Esophagus mucosa (tissue), 1 donor: ENCODE measurements around the gene CYS1. TPM values are rescaled to one million over a fixed set of nuclear protein-coding genes. Genes with fewer than 3 reads are reported as not detected.
A peak's percentile ranks its signal among the peaks of the same experiment; 100 is the strongest.
"Not testable (repeated sequence)": the region's sequence is repeated elsewhere in the genome, so short reads cannot be mapped to it uniquely, and the experiment has no call there.

Source experiments
- ATAC-seq: fragments of 200-7000 bp; cut with Tn5 transposase; one replicate; pipeline ENCODE4 v1.9.1; 2020
- total RNA-seq: library from RNA; stranded (reverse); gene quantifications from one replicate; pipeline ENCODE4 v1.2.4, GENCODE V29; 2023
- donor health status: DM: yes; HTN: yes; CAD: no.

Gene CYS1
- total RNA-seq, 1 donor from 2014 or later = 0.52 TPM

DNA sequence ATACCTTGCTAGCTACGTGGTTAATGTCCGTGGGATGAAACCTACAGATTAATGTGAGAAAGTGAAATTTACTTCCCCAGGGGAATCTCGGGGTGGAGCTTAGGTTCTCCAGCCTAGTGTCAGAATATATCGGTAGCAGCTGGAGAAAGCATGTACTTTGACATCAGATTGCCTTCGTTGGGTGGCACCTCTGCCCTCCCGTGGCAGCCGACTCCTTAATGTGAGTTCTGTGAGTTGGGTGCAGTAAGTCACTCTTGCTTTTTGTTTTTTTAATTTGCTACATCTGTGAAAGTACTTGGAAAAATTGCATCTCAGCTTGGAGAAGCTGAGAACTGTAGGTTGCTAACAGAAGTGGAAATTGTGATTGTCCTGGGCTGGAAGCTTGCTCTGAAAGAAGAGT is 33.3 kb downstream of the CYS1 start:
- no peak for ATAC-seq

DNA sequence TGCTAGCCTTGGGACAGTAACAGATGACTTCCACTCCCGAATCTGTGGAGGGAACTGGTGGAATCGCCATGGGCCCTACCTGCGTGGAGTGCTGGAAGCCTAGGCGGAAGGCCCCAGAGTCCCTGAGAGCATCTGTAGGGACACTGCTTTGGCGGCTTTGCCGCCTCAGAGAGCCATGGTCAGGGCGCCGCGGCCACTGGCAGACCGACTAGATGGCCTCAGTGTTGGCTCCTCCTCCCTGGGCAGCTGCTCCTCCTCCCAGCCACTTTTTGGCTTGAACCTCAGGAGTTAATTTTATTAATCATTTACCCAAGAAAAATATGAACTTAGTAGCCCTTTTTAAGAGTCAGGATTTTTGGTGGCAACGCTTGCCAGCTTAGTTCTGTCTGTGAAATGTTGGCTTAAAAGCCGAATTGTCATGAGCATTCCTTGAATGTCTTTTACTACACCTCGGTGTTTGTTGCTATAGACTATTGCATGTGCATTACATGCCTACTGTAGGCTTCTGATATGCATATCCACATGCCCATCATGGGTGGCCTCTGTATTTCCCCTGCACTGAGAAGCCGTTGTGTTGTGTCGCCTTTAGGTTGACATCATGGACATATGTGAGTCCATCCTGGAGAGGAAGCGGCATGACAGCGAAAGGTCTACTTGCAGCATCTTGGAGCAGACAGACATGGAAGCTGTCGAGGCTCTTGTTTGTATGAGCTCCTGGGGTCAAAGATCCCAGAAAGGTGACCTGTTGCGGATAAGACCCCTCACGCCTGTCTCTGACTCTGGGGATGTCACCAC is 34.5 kb downstream of the CYS1 start:
- no peak for ATAC-seq

DNA sequence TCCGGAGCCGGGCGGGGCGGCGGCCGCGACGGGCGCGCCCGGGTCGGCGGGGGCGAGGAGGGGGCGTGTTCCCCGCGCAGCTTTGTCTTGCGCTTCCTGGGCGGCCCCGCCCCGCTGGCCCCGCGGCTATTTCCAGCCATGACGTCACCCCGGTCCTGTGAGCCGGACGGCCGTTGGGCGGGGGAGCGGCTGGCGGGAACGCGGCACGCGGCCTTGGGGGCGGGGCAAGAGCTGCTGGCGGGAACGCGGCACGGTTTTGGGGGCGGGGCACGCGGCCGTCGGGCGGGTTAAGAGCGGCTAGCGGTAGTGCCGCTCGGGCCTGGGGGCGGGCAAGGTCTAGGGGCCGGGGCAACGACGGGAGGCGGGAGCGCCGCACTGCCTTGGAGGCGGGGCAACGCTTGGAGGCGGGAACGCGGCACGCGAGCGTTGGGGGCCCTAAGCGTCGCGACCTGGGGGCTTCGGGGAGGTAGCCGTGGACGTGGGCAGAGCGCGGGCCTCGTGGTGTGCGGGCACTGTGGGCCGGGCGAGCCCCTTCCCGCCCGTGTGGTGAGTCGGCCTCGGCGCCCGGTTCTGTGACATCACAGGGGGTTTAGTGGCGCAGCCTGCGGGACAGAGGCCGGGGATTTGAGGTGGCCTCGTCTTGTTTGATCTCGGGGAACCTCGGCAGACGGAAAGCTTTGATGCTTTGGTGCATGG is 36.2 kb downstream of the CYS1 start:
- ATAC-seq = peak; percentile 82

DNA sequence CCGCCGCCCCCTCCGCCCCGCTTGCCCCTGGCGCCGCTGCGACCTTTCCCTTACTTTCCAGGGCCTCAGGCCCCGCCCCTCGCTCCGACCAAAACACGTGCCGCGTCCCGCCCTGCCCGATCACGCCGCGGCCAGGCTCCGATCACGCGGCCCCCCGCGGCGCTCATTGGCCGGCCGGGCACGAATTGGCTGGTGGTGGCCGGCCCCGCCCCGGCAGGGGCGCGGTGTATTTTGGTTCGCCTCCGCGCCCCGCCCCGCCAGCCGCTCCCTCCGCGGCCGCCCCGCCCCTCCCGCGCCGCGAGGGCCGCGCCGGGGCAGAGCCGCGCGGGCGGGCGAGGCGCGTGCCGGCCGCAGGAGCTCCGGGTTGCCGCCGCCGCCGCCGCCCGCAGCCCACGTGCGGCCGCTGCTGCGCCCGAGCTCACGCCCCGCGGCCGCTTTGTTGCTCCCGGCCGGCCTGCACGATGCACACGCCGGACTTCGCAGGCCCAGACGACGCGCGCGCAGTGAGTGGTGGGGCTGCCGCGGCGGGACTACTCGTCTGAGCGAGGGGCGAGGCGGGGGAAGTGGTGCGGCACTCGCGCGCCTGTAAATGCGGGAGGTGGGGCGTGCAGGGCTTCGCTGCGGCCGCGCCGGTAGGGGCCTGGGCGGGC is 36.8 kb downstream of the CYS1 start, which contains the start of gene KLF11:
TSS of gene KLF11 (plus strand) at position 295 of the 650 bp plus-strand sequence. CDS start at position 462, 167 bp downstream.
- ATAC-seq = peak; percentile 85

GRCh38 chr2:10042301-10043161 is 37.7 kb downstream of the CYS1 start:
- no peak for ATAC-seq

DNA sequence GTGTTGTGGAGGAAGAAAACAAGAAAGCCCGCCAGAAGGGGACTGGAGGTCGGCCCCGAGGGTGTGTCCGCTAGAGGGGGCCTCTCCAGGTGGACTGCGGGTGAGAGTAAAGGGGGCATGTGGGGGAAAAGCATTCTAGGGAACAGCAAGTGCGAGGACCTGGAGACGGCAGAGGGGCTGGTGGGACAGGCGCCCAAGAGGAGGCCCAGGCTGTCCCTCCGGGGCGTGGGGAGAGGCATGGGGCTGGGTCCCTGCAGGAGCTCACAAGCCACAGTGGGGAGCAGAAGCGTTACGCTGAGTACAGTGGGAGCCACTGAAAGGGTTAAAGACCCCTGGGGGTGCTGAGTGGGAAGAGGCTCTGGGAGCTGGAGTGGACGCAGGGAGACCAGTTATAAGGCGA is 38.5 kb downstream of the CYS1 start:
- ATAC-seq = no peak

GRCh38 chr2:10039658-10040410 is 40.4 kb downstream of the CYS1 start:
- ATAC-seq = no peak

GRCh38 chr2:10038716-10039115 is 41.5 kb downstream of the CYS1 start:
- no peak for ATAC-seq

DNA sequence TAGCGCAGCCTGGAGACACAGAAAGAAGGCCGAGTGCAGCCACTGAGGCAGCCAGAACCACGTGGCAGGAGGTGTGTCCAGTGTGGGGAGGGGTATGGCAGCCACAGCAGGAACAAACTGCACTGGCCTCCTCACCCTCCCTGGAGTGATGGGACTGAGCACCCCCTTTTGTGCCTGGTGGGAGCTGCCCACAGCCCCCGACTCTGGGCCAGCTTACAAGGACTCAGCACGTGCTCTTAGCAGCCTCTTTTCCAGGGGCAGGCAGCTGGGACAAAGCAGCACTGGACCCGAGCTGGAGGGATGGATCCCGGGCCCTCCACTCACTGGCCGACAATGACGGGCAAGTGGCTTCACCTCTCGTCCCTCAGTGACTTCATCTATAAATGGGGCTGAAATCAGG is 42.1 kb downstream of the CYS1 start:
- no peak for ATAC-seq

- ATAC-seq = peak; percentile 72
Measured at GRCh38 chr2:10036095-10036884, 43.9 kb downstream of the CYS1 start.

GRCh38 chr2:10035633-10036032 is 44.6 kb downstream of the CYS1 start:
- ATAC-seq = no peak

- ATAC-seq = no peak
Measured at GRCh38 chr2:10035053-10035422, 45.2 kb downstream of the CYS1 start.

- no peak for ATAC-seq
Measured at GRCh38 chr2:10034333-10035052, 45.7 kb downstream of the CYS1 start.

- ATAC-seq = no peak
Measured at GRCh38 chr2:10033251-10034006, 46.8 kb downstream of the CYS1 start.

- no peak for ATAC-seq
Measured at GRCh38 chr2:10032746-10033105, 47.5 kb downstream of the CYS1 start.

DNA sequence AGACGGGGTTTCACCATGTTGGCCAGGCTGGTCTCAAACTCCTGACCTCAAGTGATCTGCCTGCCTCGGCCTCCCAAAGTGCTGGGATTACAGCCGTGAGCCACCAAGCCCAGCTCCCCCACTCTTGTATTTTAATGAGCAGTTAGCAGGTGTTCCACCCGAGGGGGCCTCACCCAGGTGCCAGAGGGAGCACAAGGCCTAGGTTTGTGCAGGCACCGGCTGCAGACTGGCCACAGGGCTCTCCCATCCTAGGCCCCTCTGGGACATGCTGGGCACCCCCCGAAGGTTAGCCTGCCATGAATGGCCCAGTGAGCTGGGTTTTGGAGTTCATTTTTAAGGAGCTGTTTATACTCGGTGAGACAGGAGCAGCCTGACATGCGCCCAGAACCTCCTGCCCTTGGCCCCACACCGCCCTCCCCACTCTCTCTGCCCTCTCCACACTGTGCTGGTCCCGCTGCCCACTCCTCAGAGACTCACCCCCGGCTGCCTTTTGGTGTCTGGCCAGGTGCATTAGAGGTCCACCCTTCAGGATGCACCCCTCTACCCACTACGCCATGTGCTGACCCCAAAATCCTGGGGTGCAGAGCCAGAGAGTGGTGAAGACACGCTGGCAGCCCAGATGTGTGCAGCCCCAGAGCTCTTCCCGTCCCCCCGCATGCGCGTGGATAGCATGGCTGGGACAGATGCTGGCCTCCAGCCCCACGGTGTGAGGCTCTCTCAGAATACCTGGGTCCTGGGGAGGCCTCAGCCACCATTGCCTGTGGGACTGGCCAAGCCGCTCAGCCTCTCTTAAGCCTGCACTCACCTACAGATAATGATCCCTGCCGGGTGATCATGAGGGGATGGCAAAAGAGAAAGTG is 48.1 kb downstream of the CYS1 start:
- no peak for ATAC-seq

DNA sequence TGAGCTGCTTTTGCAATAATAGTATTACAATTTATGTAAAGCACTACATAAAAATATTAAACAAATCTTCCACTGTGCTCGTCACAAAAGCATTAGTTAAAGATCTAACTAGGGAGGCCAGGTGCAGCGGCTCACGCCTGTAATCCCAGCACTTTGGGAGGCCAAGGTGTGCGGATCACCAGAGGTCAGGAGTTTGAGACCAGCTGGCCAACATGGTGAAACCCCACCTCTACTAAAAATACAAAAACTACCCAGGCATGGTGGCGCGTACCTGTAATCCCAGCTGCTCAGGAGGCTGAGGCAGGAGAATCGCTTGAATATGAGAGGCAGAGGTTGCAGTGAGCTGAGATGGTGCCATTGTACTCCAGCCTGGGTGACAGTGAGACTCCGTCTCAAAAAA is 49.4 kb downstream of the CYS1 start:
- not testable (repeated sequence) for ATAC-seq

- ATAC-seq = no peak
Measured at GRCh38 chr2:10030311-10030736, 49.9 kb downstream of the CYS1 start.

DNA sequence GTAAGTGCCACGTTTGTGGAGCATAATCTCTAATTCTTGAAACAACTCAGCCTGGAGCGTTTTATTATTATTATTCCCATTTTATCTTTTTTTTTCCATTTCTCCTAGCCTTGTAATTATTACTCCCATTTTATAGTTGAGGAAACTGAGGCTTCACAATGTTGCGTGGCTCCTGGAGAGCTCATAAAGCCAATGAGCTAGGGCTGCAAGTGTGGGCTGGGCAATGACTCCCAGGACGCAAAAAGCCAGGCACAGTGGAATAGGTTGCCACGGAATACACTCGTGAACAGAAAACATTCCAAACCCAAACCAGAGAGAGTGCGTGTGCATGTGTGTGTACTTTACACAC is 50.4 kb downstream of the CYS1 start:
- no peak for ATAC-seq
